GM12878 (cell line): Measurements from ENCODE around the gene MSL1.

ENCODE experiments used
- JUND ChIP-seq: IDR thresholded peaks from 2 replicates; pipeline ENCODE4 v1.6.1; 2012; ENCODE audit warnings: low read depth, mild to moderate bottlenecking, low read length, improper control_type of control experiment, moderate library complexity
- KDM1A ChIP-seq: fragments of 200-600 bp; sonication (generic); IDR thresholded peaks from 2 replicates; pipeline ENCODE4 v1.6.1; 2016; ENCODE audit warnings: borderline replicate concordance
- NRF1 ChIP-seq: conservative IDR thresholded peaks from 2 replicates; pipeline ENCODE4 v1.6.1; 2011; ENCODE audit warnings: mild to moderate bottlenecking, low read depth, low read length, improper control_type of control experiment
- POLR2A ChIP-seq: IDR thresholded peaks from 2 replicates; pipeline ENCODE4 v1.6.1; 2011; ENCODE audit warnings: low read depth, mild to moderate bottlenecking, low read length
- SMC3 ChIP-seq: IDR thresholded peaks from 2 replicates; pipeline ENCODE4 v1.6.1; 2011; ENCODE audit warnings: low read length, improper control_type of control experiment, borderline replicate concordance
- SP1 ChIP-seq: IDR thresholded peaks from one replicate; pipeline ENCODE4 v1.6.1; 2011; ENCODE audit warnings: low read depth, low read length
- YY1 ChIP-seq: IDR thresholded peaks from 2 replicates; pipeline ENCODE4 v1.6.1; 2011; ENCODE audit warnings: low read depth, mild to moderate bottlenecking, low read length
- TF ChIP-seq, protein P1 (sequence below): fragments of 450-650 bp; formaldehyde crosslinking; IDR thresholded peaks from 2 replicates; pipeline ENCODE4 v1.4.0; 2020; ENCODE audit warnings: mild to moderate bottlenecking, moderate library complexity

DNA sequence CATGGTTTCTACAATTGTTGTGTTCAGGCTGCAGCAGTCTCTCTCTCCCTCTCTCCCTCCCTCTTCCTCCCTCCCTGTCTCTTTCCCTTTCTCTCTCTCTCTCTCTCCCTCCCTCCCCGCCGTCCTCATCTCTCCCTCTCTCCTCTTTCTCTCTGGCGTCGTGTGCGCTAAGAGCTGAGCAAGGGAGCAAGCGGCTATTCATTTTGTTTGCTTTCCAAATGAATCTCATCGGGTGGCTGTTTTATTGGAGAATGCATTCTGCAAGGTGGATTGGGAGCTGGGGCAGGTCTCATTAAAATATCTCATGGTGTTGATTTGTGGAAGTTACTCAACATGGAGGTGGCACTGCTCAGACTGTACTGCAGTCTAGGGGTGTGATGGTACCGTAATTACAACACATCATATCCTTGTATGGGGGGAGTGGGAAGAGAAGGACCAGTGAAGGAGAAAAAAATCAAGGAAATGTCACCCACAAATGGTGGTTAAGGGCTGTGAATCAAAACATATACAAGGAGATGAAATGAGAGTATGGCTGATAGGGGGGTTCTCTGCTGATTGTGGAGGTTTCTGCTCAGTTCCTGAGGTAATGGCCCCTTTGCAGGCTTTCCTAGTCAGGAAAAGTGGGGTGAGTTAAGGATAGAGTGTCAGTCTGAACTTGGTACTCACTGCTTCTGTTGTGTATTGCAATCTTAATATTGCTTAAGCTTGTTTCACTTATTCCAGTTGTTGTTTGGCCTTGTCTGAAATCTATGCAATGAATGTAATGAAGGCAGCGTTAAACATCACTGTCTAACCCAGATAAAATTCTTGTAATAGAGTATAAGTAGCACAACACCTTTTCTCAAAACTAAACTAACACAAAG is 2.7 kb downstream of the MSL1 start:
- no peak for TF ChIP-seq POLR2A
- TF ChIP-seq KDM1A = no peak
- no peak for TF ChIP-seq NRF1
- no peak for TF ChIP-seq YY1
- no peak for TF ChIP-seq JUND
- TF ChIP-seq SP1 = no peak
- TF ChIP-seq SMC3 = no peak
- TF ChIP-seq, protein P1, sequence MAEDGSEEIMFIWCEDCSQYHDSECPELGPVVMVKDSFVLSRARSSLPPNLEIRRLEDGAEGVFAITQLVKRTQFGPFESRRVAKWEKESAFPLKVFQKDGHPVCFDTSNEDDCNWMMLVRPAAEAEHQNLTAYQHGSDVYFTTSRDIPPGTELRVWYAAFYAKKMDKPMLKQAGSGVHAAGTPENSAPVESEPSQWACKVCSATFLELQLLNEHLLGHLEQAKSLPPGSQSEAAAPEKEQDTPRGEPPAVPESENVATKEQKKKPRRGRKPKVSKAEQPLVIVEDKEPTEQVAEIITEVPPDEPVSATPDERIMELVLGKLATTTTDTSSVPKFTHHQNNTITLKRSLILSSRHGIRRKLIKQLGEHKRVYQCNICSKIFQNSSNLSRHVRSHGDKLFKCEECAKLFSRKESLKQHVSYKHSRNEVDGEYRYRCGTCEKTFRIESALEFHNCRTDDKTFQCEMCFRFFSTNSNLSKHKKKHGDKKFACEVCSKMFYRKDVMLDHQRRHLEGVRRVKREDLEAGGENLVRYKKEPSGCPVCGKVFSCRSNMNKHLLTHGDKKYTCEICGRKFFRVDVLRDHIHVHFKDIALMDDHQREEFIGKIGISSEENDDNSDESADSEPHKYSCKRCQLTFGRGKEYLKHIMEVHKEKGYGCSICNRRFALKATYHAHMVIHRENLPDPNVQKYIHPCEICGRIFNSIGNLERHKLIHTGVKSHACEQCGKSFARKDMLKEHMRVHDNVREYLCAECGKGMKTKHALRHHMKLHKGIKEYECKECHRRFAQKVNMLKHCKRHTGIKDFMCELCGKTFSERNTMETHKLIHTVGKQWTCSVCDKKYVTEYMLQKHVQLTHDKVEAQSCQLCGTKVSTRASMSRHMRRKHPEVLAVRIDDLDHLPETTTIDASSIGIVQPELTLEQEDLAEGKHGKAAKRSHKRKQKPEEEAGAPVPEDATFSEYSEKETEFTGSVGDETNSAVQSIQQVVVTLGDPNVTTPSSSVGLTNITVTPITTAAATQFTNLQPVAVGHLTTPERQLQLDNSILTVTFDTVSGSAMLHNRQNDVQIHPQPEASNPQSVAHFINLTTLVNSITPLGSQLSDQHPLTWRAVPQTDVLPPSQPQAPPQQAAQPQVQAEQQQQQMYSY = no peak
